ENCODE data around the gene PIK3C2G. TPM values are rescaled to one million over a fixed set of nuclear protein-coding genes. Genes with fewer than 3 reads are reported as not detected.

Gene PIK3C2G
- polyA plus RNA-seq, 1 of the 3 experiments (the other 2 are of a cell fraction): 0.02 TPM

- TF ChIP-seq USF2 (IDR thresholded peaks at IDR 0.05; ENCODE audit: borderline replicate concordance, low read depth, low read length) (no peak), PBX3 (IDR thresholded peaks at IDR 0.05) (no peak), MEF2A (IDR thresholded peaks at IDR 0.05; ENCODE audit: borderline replicate concordance, low read depth) (no peak)
These were observed 383.2 kb downstream of the PIK3C2G start (continued) for GRCh38 chr12:18644564-18644963.

DNA sequence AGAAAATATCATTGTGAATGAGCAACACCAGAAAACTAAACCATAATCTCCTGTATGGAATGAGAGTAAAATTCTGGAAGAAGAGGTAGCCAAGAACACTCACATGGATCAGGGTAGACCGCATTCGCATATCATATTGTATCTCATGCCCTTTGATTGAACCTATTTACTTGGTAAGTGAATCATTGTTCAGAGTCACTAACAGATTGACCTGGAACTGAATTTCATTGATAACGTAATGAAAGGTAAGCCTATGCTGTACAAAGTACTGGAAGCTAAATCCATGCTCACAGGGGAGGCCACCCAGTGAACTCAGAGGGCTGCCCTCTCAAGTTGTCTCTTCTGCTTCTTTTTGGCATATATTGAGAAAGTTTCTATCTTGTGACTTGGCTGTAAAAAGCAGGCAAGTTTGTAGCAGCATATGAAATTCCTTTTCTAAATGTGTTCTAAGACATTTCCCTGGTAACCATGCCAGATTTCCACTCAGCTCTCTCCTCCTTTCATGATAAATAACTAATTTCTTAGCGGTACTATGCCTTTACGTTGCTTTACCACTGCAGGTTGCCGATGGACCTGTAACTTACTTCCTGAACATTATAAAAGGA, 385.1 kb downstream of the PIK3C2G start:
- H3K36me3 ChIP-seq (replicated peaks in 1 of 2; ENCODE audit: control insufficient read depth in 1 of 2, insufficient read depth in 2 of 2, low read length in 1 of 2): no peaks in the 10 kb centered on the region
- WGBS (ENCODE audit: low lambda C conversion rate): 75% methylated on average over 6 of the region's 6 CpGs
- H3F3A ChIP-seq (replicated peaks; ENCODE audit: insufficient read depth): no peaks in the 10 kb centered on the region
- no peaks in the 10 kb centered on the region for H4K20me1 ChIP-seq (ENCODE audit: insufficient read depth)
- H2AFZ ChIP-seq (ENCODE audit: low read depth): no peak overlapping the region
- H3K9me3 ChIP-seq: no peaks in the 10 kb centered on the region
- H3K27me3 ChIP-seq (ENCODE audit: insufficient read depth): no peaks in the 10 kb centered on the region
- DNase-seq: no peak
- H3K9me2 ChIP-seq: no peaks in the 10 kb centered on the region
- no peak overlapping the region for H3K4me3 ChIP-seq (ENCODE audit: low read depth in 2 of 2, low read length in 1 of 2)
- ChIA-PET CTCF (no interaction called here), POLR2A (no interaction called here)
- no peak overlapping the region for H3K9ac ChIP-seq
- no peak overlapping the region for H3K4me2 ChIP-seq
- no peak for TF ChIP-seq EZH2phosphoT487 (IDR thresholded peaks at IDR 0.05; ENCODE audit: borderline replicate concordance, low read depth)
- no peak for TF ChIP-seq FOXJ3 (CRISPR knock-in tag; IDR thresholded peaks at IDR 0.05)
- TF ChIP-seq MAX (IDR thresholded peaks at IDR 0.05; ENCODE audit: low read depth): no peak
- no peak for TF ChIP-seq ELF1 (IDR thresholded peaks at IDR 0.05)
- no peak for TF ChIP-seq NFIC (IDR thresholded peaks at IDR 0.05; ENCODE audit: borderline replicate concordance)
- TF ChIP-seq SIN3A (IDR thresholded peaks at IDR 0.05; ENCODE audit: borderline replicate concordance, low read depth, low read length): no peak
- TF ChIP-seq TAF1 (IDR thresholded peaks at IDR 0.05; ENCODE audit: borderline replicate concordance, low read depth, low read length): no peak
- TF ChIP-seq SMC3 (IDR thresholded peaks at IDR 0.05; ENCODE audit: low read depth, low read length): no peak
- no peak for TF ChIP-seq CTCF (IDR thresholded peaks at IDR 0.05)
- no peak for TF ChIP-seq POLR2AphosphoS5 (IDR thresholded peaks at IDR 0.05; ENCODE audit: low read depth, low read length)
- no peak for TF ChIP-seq YY1 (IDR thresholded peaks at IDR 0.05; ENCODE audit: low read depth)
- no peak for TF ChIP-seq USF1 (IDR thresholded peaks at IDR 0.05; ENCODE audit: borderline replicate concordance, low read depth)
- no peaks in the 10 kb centered on the region for H3K4me1 ChIP-seq (ENCODE audit: control insufficient read depth in 1 of 2, insufficient read depth in 2 of 2, low read depth in 1 of 2, low read length in 1 of 2)
- no peaks in the 10 kb centered on the region for H3K79me2 ChIP-seq (ENCODE audit: insufficient read depth)
- H3K27ac ChIP-seq (ENCODE audit: low read depth in 2 of 2, low read length in 1 of 2): no peak overlapping the region

Data from SK-N-SH (cell line).